NCI-H2107 treated with DMSO at 0.1 percent for 48 hours (cell line): ENCODE measurements around the gene PCDHB13.
"Not testable (repeated sequence)": the region's sequence is repeated elsewhere in the genome, so short reads cannot be mapped to it uniquely, and the experiment has no call there.

Source experiments
- DNase-seq: peaks from one replicate; lab custom pipeline; 2025; ENCODE audit not compliant: unreplicated experiment; lab: John Stamatoyannopoulos, UW

The PCDHB13 gene

DNA sequence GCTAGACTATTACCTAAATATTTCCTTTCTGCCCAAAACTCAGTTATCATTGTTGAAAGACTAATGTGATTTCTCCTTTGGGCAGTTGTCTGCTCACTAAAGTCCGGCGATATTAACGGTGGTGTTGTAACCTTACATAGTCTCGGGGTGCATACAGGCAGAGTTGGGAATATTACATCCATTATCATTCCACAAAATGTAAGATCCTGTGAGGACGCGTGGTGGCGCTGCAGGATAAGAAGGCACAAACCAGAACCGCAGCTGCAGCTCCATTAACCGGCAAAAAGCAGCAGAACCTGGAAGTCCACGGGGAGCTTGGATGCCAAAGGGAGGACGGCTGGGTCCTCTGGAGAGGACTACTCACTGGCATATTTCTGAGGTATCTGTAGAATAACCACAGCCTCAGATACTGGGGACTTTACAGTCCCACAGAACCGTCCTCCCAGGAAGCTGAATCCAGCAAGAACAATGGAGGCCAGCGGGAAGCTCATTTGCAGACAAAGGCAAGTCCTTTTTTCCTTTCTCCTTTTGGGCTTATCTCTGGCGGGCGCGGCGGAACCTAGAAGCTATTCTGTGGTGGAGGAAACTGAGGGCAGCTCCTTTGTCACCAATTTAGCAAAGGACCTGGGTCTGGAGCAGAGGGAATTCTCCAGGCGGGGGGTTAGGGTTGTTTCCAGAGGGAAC is at the start of gene PCDHB13:
TSS of gene PCDHB13 (plus strand) at position 264 of the 684 bp plus-strand sequence. CDS start at position 469, 205 bp downstream.
- not testable (repeated sequence) for DNase-seq

DNA sequence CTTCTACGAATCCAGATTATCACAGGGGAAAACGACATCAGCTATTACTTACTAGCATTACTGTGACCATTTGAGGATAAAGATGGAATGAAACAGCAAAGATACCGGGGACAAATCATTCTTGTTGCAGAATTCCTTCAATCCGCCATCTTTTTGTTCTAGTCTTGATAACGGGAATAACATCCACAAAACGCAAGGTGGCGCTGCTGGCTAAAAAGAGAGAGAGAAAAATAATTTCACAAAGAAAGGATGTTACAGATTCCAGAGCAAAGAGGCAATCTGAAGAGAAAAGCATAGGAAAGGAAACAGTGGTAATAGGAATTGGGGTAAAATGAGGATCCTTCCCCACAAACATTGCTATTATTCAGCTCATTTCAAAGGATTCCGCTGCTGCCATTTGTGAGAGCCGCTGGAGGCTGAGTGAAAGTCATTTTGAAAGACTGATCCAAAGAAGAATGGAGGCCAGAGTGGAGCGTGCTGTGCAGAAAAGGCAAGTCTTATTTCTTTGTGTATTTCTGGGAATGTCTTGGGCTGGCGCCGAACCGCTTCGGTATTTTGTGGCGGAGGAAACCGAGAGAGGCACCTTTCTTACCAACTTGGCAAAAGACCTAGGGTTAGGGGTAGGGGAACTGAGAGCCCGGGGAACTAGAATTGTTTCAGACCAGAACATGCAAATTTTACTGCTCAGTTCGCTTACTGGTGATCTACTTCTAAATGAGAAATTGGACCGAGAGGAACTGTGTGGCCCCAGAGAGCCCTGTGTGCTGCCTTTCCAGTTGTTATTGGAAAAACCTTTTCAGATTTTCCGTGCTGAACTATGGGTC is 41.1 kb upstream of the PCDHB13 start, which contains the start of gene PCDHB7:
TSS of gene PCDHB7 (plus strand) at position 264 of the 824 bp plus-strand sequence. CDS start at position 456, 192 bp downstream.
- DNase-seq = no peak

GRCh38 chr5:141174291-141175104 is 39.2 kb upstream of the PCDHB13 start:
- not testable (repeated sequence) for DNase-seq

- no peak for DNase-seq
Observed at GRCh38 chr5:141175933-141176332, 37.8 kb upstream of the PCDHB13 start.

- not testable (repeated sequence) for DNase-seq
Observed at GRCh38 chr5:141177577-141178191, 36.0 kb upstream of the PCDHB13 start, which contains the start of gene PCDHB8. TSS of gene PCDHB8 (plus strand) at chr5:141177790. CDS start at chr5:141178035, 245 bp downstream.

DNA sequence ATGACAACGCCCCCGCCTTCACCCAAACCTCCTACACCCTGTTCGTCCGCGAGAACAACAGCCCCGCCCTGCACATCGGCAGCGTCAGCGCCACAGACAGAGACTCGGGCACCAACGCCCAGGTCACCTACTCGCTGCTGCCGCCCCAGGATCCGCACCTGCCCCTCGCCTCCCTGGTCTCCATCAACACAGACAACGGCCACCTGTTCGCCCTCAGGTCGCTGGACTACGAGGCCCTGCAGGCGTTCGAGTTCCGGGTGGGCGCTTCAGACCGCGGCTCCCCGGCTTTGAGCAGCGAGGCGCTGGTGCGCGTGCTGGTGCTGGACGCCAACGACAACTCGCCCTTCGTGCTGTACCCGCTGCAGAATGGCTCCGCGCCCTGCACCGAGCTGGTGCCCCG is 34.3 kb upstream of the PCDHB13 start:
- not testable (repeated sequence) for DNase-seq

- DNase-seq = not testable (repeated sequence)
Observed at GRCh38 chr5:141179876-141180275, 33.8 kb upstream of the PCDHB13 start.

DNA sequence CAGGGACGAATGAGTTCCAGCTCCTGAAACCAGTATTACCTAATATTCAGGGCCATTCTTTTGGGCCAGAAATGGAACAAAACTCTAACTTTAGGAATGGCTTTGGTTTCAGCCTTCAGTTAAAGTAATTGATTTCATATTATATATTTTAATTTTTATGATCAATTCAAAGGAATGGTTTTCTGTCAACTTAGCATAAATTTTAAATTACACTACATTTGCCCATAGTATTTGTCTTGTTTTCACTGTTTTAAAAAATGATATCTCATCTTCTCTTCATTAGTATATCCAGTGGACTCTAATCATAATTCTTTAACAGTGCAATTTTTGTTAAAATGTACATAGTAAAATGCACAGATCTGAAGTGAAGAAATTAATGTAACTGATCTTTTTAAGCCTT is 33.4 kb upstream of the PCDHB13 start:
- DNase-seq = no peak

DNA sequence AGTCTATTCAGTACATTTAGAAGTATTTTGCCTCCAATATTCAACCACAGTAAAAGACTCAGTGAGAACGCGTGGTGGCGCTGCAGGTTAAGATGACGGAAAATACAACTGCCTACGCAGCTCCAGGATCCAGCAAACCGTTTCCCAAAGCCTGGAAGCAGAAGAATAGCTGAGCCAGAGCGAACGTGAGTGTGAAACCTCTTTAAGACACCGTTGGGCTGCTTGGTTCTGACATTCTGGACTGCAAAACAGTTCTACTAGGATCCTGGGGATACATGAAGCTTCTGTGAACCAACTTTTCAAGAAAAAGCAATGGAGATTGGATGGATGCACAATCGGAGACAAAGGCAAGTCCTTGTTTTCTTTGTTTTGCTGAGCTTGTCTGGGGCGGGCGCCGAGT is 31.5 kb upstream of the PCDHB13 start, which contains the start of gene PCDHB16:
TSS of gene PCDHB16 (plus strand) at position 140 of the 400 bp plus-strand sequence. CDS start at position 313, 173 bp downstream.
- DNase-seq = no peak

DNA sequence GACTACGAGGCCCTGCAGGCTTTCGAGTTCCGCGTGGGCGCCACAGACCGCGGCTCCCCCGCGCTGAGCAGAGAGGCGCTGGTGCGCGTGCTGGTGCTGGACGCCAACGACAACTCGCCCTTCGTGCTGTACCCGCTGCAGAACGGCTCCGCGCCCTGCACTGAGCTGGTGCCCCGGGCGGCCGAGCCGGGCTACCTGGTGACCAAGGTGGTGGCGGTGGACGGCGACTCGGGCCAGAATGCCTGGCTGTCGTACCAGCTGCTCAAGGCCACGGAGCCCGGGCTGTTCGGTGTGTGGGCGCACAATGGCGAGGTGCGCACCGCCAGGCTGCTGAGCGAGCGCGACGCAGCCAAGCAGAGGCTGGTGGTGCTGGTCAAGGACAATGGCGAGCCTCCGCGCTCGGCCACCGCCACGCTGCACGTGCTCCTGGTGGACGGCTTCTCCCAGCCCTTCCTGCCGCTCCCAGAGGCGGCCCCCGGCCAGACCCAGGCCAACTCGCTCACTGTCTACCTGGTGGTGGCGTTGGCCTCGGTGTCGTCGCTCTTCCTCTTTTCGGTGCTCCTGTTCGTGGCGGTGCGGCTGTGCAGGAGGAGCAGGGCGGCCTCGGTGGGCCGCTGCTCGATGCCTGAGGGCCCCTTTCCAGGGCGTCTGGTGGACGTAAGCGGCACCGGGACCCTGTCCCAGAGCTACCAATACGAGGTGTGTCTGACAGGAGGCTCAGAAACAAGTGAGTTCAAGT is 29.4 kb upstream of the PCDHB13 start:
- DNase-seq = not testable (repeated sequence)

- peak; percentile 56 for DNase-seq
Observed at GRCh38 chr5:141186897-141187512, 26.7 kb upstream of the PCDHB13 start, which contains the start of gene PCDHB9. TSS of gene PCDHB9 (plus strand) at chr5:141187161. CDS start at chr5:141187319, 158 bp downstream.

DNA sequence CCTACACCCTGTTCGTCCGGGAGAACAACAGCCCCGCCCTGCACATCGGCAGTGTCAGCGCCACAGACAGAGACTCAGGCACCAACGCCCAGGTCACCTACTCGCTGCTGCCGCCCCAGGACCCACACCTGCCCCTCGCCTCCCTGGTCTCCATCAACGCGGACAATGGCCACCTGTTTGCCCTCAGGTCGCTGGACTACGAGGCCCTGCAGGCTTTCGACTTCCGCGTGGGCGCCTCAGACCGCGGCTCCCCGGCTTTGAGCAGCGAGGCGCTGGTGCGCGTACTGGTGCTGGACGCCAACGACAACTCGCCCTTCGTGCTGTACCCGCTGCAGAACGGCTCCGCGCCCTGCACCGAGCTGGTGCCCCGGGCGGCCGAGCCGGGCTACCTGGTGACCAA is 25.0 kb upstream of the PCDHB13 start:
- DNase-seq = not testable (repeated sequence)

- not testable (repeated sequence) for DNase-seq
Observed at GRCh38 chr5:141189131-141189530, 24.6 kb upstream of the PCDHB13 start.

DNA sequence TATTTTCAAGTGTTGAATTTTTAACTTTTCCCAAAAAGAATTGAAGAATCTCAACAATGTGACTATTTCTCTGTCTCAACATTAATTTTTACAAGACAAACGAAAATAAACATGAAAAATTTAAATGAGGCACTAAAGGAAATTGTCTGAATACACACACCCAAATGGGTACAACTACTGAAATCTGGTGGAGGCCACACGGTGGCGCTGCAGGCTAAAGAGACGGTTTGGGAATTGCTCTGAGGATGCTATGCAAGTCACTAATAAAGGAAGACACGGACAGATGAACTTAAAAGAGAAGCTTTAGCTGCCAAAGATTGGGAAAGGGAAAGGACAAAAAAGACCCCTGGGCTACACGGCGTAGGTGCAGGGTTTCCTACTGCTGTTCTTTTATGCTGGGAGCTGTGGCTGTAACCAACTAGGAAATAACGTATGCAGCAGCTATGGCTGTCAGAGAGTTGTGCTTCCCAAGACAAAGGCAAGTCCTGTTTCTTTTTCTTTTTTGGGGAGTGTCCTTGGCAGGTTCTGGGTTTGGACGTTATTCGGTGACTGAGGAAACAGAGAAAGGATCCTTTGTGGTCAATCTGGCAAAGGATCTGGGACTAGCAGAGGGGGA is 21.5 kb upstream of the PCDHB13 start, which contains the start of gene PCDHB10:
TSS of gene PCDHB10 (plus strand) at position 244 of the 616 bp plus-strand sequence. CDS start at position 444, 200 bp downstream.
- no peak for DNase-seq

- not testable (repeated sequence) for DNase-seq
Observed at GRCh38 chr5:141194332-141194731, 19.4 kb upstream of the PCDHB13 start.

GRCh38 chr5:141196363-141196762 is 17.4 kb upstream of the PCDHB13 start:
- no peak for DNase-seq

GRCh38 chr5:141199359-141200235 is 14.1 kb upstream of the PCDHB13 start, which contains the start of gene PCDHB11:
TSS of gene PCDHB11 (plus strand) at chr5:141199627. CDS start at chr5:141199775, 148 bp downstream.
- no peak for DNase-seq
